ENCODE data around the gene PRRX2.

DNA sequence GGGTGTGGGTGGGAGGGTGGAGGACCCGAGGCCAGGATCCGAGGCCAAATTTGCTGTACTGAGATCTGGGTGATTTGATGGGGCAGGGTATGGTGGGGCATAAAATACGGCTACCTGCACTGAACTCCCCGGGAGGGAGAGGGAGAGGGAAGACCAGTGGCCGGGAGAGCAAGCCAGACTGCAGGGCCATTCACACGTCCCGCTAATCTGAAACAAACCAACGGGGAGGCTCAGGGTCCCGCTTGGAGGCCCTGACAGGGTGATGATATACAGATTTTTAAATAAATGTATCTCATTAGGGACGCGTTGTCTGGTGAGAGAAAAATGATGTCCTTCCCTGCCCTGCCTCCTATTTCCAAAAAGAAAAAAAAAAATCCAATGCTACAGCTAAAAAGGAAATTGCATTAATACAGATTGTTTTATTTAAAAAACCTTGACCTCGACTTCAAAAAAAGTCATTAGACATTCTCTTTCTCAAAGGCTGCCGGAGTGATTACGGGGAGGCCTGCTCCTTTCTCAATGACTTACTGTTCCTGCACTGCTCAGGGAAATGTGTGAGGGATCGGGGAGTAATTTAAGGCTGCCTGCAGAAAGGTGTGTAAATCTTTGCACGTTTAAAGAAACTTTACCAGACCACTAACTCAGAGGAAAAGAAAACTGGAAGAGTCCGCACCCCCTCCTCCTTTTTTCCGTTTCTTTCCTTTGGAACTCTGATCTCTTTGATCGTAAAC, 11.5 kb upstream of the PRRX2 start:
- TF ChIP-seq, protein P1, sequence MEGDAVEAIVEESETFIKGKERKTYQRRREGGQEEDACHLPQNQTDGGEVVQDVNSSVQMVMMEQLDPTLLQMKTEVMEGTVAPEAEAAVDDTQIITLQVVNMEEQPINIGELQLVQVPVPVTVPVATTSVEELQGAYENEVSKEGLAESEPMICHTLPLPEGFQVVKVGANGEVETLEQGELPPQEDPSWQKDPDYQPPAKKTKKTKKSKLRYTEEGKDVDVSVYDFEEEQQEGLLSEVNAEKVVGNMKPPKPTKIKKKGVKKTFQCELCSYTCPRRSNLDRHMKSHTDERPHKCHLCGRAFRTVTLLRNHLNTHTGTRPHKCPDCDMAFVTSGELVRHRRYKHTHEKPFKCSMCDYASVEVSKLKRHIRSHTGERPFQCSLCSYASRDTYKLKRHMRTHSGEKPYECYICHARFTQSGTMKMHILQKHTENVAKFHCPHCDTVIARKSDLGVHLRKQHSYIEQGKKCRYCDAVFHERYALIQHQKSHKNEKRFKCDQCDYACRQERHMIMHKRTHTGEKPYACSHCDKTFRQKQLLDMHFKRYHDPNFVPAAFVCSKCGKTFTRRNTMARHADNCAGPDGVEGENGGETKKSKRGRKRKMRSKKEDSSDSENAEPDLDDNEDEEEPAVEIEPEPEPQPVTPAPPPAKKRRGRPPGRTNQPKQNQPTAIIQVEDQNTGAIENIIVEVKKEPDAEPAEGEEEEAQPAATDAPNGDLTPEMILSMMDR (IDR thresholded peaks at IDR 0.05; ENCODE audit: low read length) = no peak
- TF ChIP-seq EZH2 (IDR thresholded peaks at IDR 0.05; ENCODE audit: borderline replicate concordance, low read length) = no peak

Data from OCI-LY1 (cell line).